HCT116 (cell line): ENCODE data around the gene C19orf85. TPM values are rescaled to one million over a fixed set of nuclear protein-coding genes. Genes with fewer than 3 reads are reported as not detected.

Experiments used
- ATAC-seq: fragments of 200-7000 bp; cut with Tn5 transposase; 2 replicates; pipeline ENCODE4 v1.9.1; 2020; ENCODE audit warnings: mild to moderate bottlenecking, moderate library complexity
- BruUV-seq: library from RNA; stranded (reverse); fragments of 400-500 nt; replicated peaks from 2 replicates; lab custom pipeline; 2021; lab: Mats Ljungman, UMichigan
- CTCF ChIA-PET: fragments of 300-600 bp; sonication (Branson Sonifier 250); formaldehyde crosslinking; loops from one replicate; lab custom pipeline; 2021; ENCODE audit warnings: antibody characterized with exemption; lab: Charles Lee
- POLR2A ChIA-PET: fragments of 300-600, 350-600 bp; sonication (Branson Sonifier 250); formaldehyde crosslinking; loops from one replicate; lab custom pipeline; 2021; ENCODE audit warnings: antibody characterized with exemption; lab: Charles Lee
- RAD21 ChIA-PET, 2 experiments: fragments of 300-600 bp; sonication (Branson Sonifier 250); formaldehyde crosslinking; loops; one replicate each; lab custom pipeline; 2023; ENCODE audit warnings: low total read pairs in 2 of 2; ENCODE audit not compliant: uncharacterized antibody in 2 of 2, unreplicated experiment in 2 of 2, low non-redundant PET in 1 of 2; lab: Charles Lee
- DNase-seq: peaks from one replicate; pipeline ENCODE4 v3.0.0-alpha.2; 2010; ENCODE audit warnings: low read depth, low spot score
- H2AFZ ChIP-seq: fragments of 200-600 bp; shearing (Covaris generic), sonication (generic); 2 replicates; pipeline ENCODE4 v1.6.1; 2017; ENCODE audit warnings: low read depth, mixed run types, mixed read lengths, antibody characterized with exemption, low read length; ENCODE audit not compliant: poor library complexity, severe bottlenecking
- H3K27ac ChIP-seq: 2 replicates; pipeline ENCODE4 v1.5.1; 2012; ENCODE audit warnings: low read depth, low read length
- H3K27me3 ChIP-seq: fragments of 200-600 bp; sonication (generic); 2 replicates; pipeline ENCODE4 v1.6.1; 2016; ENCODE audit warnings: mixed run types, low read length, mixed read lengths; ENCODE audit not compliant: insufficient read depth
- H3K36me3 ChIP-seq, 2 experiments: fragments of 200-500 bp in 1 of 2; fragments of 200-600 bp in 1 of 2; sonication (Bioruptor generic) in 1 of 2; sonication (generic) in 1 of 2; 2 replicates each; pipeline versions ENCODE4 v1.5.1 to v1.6.1; 2014 to 2016; ENCODE audit warnings: low read length in 2 of 2, inconsistent platforms in 1 of 2, mixed read lengths in 1 of 2, mixed run types in 1 of 2; ENCODE audit not compliant: insufficient read depth in 2 of 2, control insufficient read depth in 1 of 2
- H3K4me1 ChIP-seq, 2 experiments: fragments of 200-600 bp in 1 of 2; sonication (generic) in 1 of 2; 2 replicates each; pipeline versions ENCODE4 v1.5.1 to v1.6.1; 2012 to 2017; ENCODE audit warnings: low read length in 2 of 2, inconsistent platforms in 1 of 2, mild to moderate bottlenecking in 1 of 2, mixed read lengths in 1 of 2, mixed run types in 1 of 2, moderate library complexity in 1 of 2; ENCODE audit not compliant: insufficient read depth in 2 of 2, control insufficient read depth in 1 of 2
- H3K4me2 ChIP-seq: fragments of 200-600 bp; sonication (generic); 2 replicates; pipeline ENCODE4 v1.6.1; 2017; ENCODE audit warnings: mixed run types, low read length, mixed read lengths
- H3K4me3 ChIP-seq, 2 experiments: fragments of 200-600 bp in 1 of 2; sonication (generic) in 1 of 2; replicated peaks in 1 of 2; 2 replicates each; pipeline ENCODE4 v1.5.1; 2011 to 2016; ENCODE audit warnings: low read length in 2 of 2, control low read depth in 1 of 2, low read depth in 1 of 2, mild to moderate bottlenecking in 1 of 2, mixed read lengths in 1 of 2, mixed run types in 1 of 2
- H3K79me2 ChIP-seq: fragments of 200-600 bp; sonication (generic); 2 replicates; pipeline ENCODE4 v1.6.1; 2017; ENCODE audit warnings: mild to moderate bottlenecking, mixed run types, low read length, moderate library complexity, mixed read lengths; ENCODE audit not compliant: insufficient read depth
- H3K9ac ChIP-seq: fragments of 200-600 bp; sonication (generic); 2 replicates; pipeline ENCODE4 v1.6.1; 2016; ENCODE audit warnings: low read length, mixed read lengths
- H3K9me2 ChIP-seq: fragments of 200-600 bp; sonication (generic), shearing (Covaris generic); 2 replicates; pipeline ENCODE4 v1.6.1; 2017; ENCODE audit warnings: mixed run types, mild to moderate bottlenecking, moderate library complexity; ENCODE audit not compliant: insufficient read depth
- H3K9me3 ChIP-seq, 2 experiments: fragments of 200-500 bp in 1 of 2; fragments of 200-600 bp in 1 of 2; sonication (Bioruptor generic) in 1 of 2; sonication (generic) in 1 of 2; 2 replicates each; pipeline ENCODE4 v1.6.1; 2014 to 2017; ENCODE audit warnings: low read length in 2 of 2, mixed read lengths in 2 of 2, inconsistent platforms in 1 of 2, low read depth in 1 of 2, mild to moderate bottlenecking in 1 of 2, mixed run types in 1 of 2, moderate library complexity in 1 of 2; ENCODE audit not compliant: control insufficient read depth in 1 of 2, insufficient read depth in 1 of 2
- H4K20me1 ChIP-seq: fragments of 200-600 bp; sonication (generic), shearing (Covaris generic); 2 replicates; pipeline ENCODE4 v1.6.1; 2017; ENCODE audit warnings: mixed run types, mild to moderate bottlenecking, moderate library complexity; ENCODE audit not compliant: insufficient read depth
- CEBPB ChIP-seq: IDR thresholded peaks from 2 replicates; pipeline ENCODE4 v1.6.1; 2012; ENCODE audit warnings: low read depth
- ELF1 ChIP-seq: IDR thresholded peaks from 2 replicates; pipeline ENCODE4 v1.6.1; 2012; ENCODE audit warnings: low read depth, borderline replicate concordance
- EZH2phosphoT487 ChIP-seq: fragments of 200-600 bp; IDR thresholded peaks from 2 replicates; pipeline ENCODE4 v1.6.1; 2018; ENCODE audit warnings: antibody characterized with exemption, borderline replicate concordance
- JUND ChIP-seq: IDR thresholded peaks from 2 replicates; pipeline ENCODE4 v1.6.1; 2012
- POLR2A ChIP-seq: IDR thresholded peaks from 2 replicates; pipeline ENCODE4 v1.7.0; 2011; ENCODE audit warnings: borderline replicate concordance; ENCODE audit not compliant: insufficient read depth, insufficient read length; ENCODE audit errors: extremely low read depth
- POLR2AphosphoS5 ChIP-seq: IDR thresholded peaks from 2 replicates; pipeline ENCODE4 v1.6.1; 2011; ENCODE audit warnings: mild to moderate bottlenecking, low read depth, low read length, moderate library complexity
- RAD21 ChIP-seq: IDR thresholded peaks from 2 replicates; pipeline ENCODE4 v1.6.1; 2012; ENCODE audit warnings: low read depth, mild to moderate bottlenecking
- SIN3A ChIP-seq: IDR thresholded peaks from 2 replicates; pipeline ENCODE4 v1.6.1; 2012; ENCODE audit warnings: low read depth
- TCF7L2 ChIP-seq: IDR thresholded peaks from 2 replicates; pipeline ENCODE4 v1.7.0; 2011; ENCODE audit warnings: borderline replicate concordance, inconsistent platforms; ENCODE audit not compliant: insufficient read depth, insufficient read length; ENCODE audit errors: extremely low read depth
- YY1 ChIP-seq: IDR thresholded peaks from 2 replicates; pipeline ENCODE4 v1.6.1; 2011; ENCODE audit warnings: low read length, low read depth, moderate library complexity, mild to moderate bottlenecking; ENCODE audit not compliant: insufficient replicate concordance; ENCODE audit errors: extremely low read depth
- ZFX ChIP-seq: fragments of 450-650 bp; IDR thresholded peaks from 2 replicates; pipeline ENCODE4 v1.6.1; 2017
- ZNF274 ChIP-seq: fragments of 200-500 bp; sonication (Bioruptor generic); IDR thresholded peaks from 2 replicates; pipeline ENCODE4 v1.6.1; 2014; ENCODE audit warnings: mild to moderate bottlenecking, low read depth, low read length, inconsistent platforms
- intact Hi-C: fragments of 100-400 bp; cut with micrococcal nuclease; formaldehyde crosslinking; loops from 2 replicates; pipeline ENCODE4 v1.10.0; 2022
- total RNA-seq: library from RNA; stranded (reverse); gene quantifications from one replicate; pipeline ENCODE4 v1.2.1, GENCODE V29; 2021; ENCODE audit not compliant: unreplicated experiment
- TF ChIP-seq, protein P1 (sequence below): IDR thresholded peaks from 2 replicates; pipeline ENCODE4 v1.6.1; 2012
- TF ChIP-seq, protein P2 (sequence below), 3 experiments: fragments of 200-600 bp in 1 of 3; sonication (generic) in 1 of 3; IDR thresholded peaks in 2 of 3; conservative IDR thresholded peaks in 1 of 3; 2 replicates each; pipeline ENCODE4 v1.5.1; 2012 to 2017; ENCODE audit warnings: low read depth in 2 of 3, low read length in 2 of 3, antibody characterized with exemption in 1 of 3, borderline replicate concordance in 1 of 3, control low read depth in 1 of 3, mild to moderate bottlenecking in 1 of 3, mixed read lengths in 1 of 3, mixed run types in 1 of 3, moderate library complexity in 1 of 3; ENCODE audit not compliant: insufficient read depth in 1 of 3

Gene C19orf85
- total RNA-seq, 1 experiment from 2014 or later: 0.34 TPM

DNA sequence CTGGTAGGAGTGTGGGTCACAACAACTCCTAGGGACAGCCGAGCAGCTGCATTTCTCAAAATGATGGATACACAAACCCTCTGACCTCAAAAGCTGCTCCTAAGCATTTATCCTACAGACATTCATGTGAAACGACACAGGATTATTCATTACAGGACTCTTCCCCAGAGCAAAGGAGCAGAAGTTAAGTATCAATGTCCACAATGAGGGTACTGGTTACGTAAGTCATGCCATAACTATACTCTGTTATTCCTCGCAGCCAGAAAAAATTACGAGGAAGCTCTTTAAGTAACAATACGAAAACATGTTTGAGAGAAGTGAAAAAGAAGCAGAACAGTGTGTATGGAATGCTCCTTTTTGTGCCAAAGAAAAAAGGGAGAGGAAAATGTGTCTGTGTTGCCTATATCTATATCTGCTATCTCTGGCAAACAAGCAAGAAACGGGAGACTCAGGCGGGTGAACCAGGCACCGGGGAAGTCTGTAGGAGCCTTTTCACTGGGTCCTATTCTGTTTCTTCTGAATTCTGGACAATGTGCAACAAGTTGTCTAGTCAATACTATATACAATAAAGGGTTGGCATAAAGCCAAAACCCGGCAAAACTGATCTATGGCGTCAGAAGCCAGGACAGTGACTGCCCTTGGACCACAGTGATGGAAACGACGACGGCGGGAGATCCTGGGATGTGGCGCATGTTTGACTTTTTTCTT lies 4.4 kb downstream of the C19orf85 start:
- ChIA-PET CTCF (no interaction called here), RAD21 (no interaction called here), POLR2A (no interaction called here)
- Histone ChIP-seq H3K4me2 (peak overlapping the region; percentile 98), H3K9me3 (no peaks in the 10 kb centered on the region), H3K27me3 (no peaks in the 10 kb centered on the region), H3K9ac (no peak overlapping the region), H3K4me3 (peak overlapping the region; percentile 98 to 99; a peak in 3 of 4 replicates), H4K20me1 (no peaks in the 10 kb centered on the region), H3K9me2 (no peaks in the 10 kb centered on the region), H3K4me1 (peaks cover 9 to 20% of the 10 kb centered on the region in 2 experiments), H3K36me3 (no peaks in the 10 kb centered on the region; a peak in 1 of 4 replicates), H3K27ac (no peak overlapping the region), H2AFZ (no peak overlapping the region), H3K79me2 (peaks cover 12% of the 10 kb centered on the region; the same call in 1 of the 2 replicates)
- TSS peak; percentile 55 for BruUV-seq
- DNase-seq: no peak
- ATAC-seq: no peak
- TF ChIP-seq ZFX (no peak), RAD21 (no peak), JUND (no peak), EZH2phosphoT487 (no peak), POLR2A (no peak), ZNF274 (no peak), YY1 (no peak), SIN3A (no peak), TCF7L2 (no peak), CEBPB (no peak), ELF1 (no peak), POLR2AphosphoS5 (no peak)
- TF ChIP-seq, protein P1, sequence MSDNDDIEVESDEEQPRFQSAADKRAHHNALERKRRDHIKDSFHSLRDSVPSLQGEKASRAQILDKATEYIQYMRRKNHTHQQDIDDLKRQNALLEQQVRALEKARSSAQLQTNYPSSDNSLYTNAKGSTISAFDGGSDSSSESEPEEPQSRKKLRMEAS: no peak
- TF ChIP-seq, protein P2, sequence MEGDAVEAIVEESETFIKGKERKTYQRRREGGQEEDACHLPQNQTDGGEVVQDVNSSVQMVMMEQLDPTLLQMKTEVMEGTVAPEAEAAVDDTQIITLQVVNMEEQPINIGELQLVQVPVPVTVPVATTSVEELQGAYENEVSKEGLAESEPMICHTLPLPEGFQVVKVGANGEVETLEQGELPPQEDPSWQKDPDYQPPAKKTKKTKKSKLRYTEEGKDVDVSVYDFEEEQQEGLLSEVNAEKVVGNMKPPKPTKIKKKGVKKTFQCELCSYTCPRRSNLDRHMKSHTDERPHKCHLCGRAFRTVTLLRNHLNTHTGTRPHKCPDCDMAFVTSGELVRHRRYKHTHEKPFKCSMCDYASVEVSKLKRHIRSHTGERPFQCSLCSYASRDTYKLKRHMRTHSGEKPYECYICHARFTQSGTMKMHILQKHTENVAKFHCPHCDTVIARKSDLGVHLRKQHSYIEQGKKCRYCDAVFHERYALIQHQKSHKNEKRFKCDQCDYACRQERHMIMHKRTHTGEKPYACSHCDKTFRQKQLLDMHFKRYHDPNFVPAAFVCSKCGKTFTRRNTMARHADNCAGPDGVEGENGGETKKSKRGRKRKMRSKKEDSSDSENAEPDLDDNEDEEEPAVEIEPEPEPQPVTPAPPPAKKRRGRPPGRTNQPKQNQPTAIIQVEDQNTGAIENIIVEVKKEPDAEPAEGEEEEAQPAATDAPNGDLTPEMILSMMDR (IDR thresholded peaks at IDR 0.05 in 2 of 3, conservative IDR thresholded peaks at IDR 0.05 in 1 of 3; ENCODE audit: borderline replicate concordance in 1 of 3, insufficient read depth in 1 of 3, low read depth in 2 of 3, low read length in 2 of 3): no peak
- intact Hi-C loops: no loop called here
